Loucy (cell line): ENCODE measurements around the gene PTPRT.

Source experiments
- H2AFZ ChIP-seq: fragments of 200-600 bp; sonication (generic); 2 replicates; pipeline ENCODE4 v1.6.0; 2016; ENCODE audit warnings: antibody characterized with exemption, mild to moderate bottlenecking, low read length, moderate library complexity
- H3F3A ChIP-seq: fragments of 200-600 bp; 2 replicates; pipeline ENCODE4 v1.6.0; 2016; ENCODE audit warnings: antibody characterized with exemption, low read depth, mild to moderate bottlenecking
- H3K27me3 ChIP-seq: fragments of 200-600 bp; sonication (generic); 2 replicates; pipeline ENCODE4 v1.6.1; 2014; ENCODE audit warnings: low read length, mild to moderate bottlenecking; ENCODE audit not compliant: insufficient read depth, poor library complexity, severe bottlenecking
- H3K36me3 ChIP-seq: fragments of 200-600 bp; sonication (generic); 2 replicates; pipeline ENCODE4 v1.6.1; 2016; ENCODE audit warnings: low read length; ENCODE audit not compliant: insufficient read depth
- H3K4me1 ChIP-seq: fragments of 200-600 bp; sonication (generic); 2 replicates; pipeline ENCODE4 v1.5.1; 2014; ENCODE audit warnings: low read length, mild to moderate bottlenecking; ENCODE audit not compliant: insufficient read depth, poor library complexity, severe bottlenecking
- H3K4me2 ChIP-seq: fragments of 200-600 bp; sonication (generic); 2 replicates; pipeline ENCODE4 v1.6.0; 2014; ENCODE audit warnings: antibody characterized with exemption, low read length, low read depth, mild to moderate bottlenecking; ENCODE audit not compliant: poor library complexity, severe bottlenecking
- H3K4me3 ChIP-seq: fragments of 200-600 bp; sonication (generic); 2 replicates; pipeline ENCODE4 v1.5.1; 2014; ENCODE audit warnings: low read length, mild to moderate bottlenecking, mixed read lengths; ENCODE audit not compliant: poor library complexity, severe bottlenecking
- H3K79me2 ChIP-seq: fragments of 200-600 bp; sonication (generic); 2 replicates; pipeline ENCODE4 v1.6.1; 2014; ENCODE audit warnings: low read length; ENCODE audit not compliant: insufficient read depth
- H3K9ac ChIP-seq: fragments of 200-600 bp; sonication (generic); 2 replicates; pipeline ENCODE4 v1.6.0; 2014; ENCODE audit warnings: mild to moderate bottlenecking, low read depth, low read length, moderate library complexity; ENCODE audit not compliant: poor library complexity, severe bottlenecking
- H3K9me2 ChIP-seq: fragments of 200-600 bp; sonication (generic); replicated peaks from 2 replicates; pipeline ENCODE4 v1.6.1; 2016; ENCODE audit warnings: low read depth, low read length, mixed read lengths
- H3K9me3 ChIP-seq: fragments of 200-600 bp; sonication (generic); 2 replicates; pipeline ENCODE4 v1.6.1; 2014; ENCODE audit warnings: mild to moderate bottlenecking, antibody characterized with exemption, low read length, low read depth; ENCODE audit not compliant: insufficient read depth
- H4K20me1 ChIP-seq: fragments of 200-600 bp; sonication (generic); 2 replicates; pipeline ENCODE4 v1.6.0; 2014; ENCODE audit warnings: antibody characterized with exemption, low read length, mild to moderate bottlenecking; ENCODE audit not compliant: insufficient read depth, poor library complexity, severe bottlenecking
- EZH2phosphoT487 ChIP-seq: fragments of 200-600 bp; IDR thresholded peaks from 2 replicates; pipeline ENCODE4 v1.6.1; 2018; ENCODE audit warnings: antibody characterized with exemption, mild to moderate bottlenecking, moderate library complexity, borderline replicate concordance
- TF ChIP-seq, protein P1 (sequence below): fragments of 200-600 bp; sonication (generic); conservative IDR thresholded peaks from 2 replicates; pipeline ENCODE4 v1.5.1; 2014; ENCODE audit warnings: mild to moderate bottlenecking, antibody characterized with exemption, low read length

The PTPRT gene

DNA sequence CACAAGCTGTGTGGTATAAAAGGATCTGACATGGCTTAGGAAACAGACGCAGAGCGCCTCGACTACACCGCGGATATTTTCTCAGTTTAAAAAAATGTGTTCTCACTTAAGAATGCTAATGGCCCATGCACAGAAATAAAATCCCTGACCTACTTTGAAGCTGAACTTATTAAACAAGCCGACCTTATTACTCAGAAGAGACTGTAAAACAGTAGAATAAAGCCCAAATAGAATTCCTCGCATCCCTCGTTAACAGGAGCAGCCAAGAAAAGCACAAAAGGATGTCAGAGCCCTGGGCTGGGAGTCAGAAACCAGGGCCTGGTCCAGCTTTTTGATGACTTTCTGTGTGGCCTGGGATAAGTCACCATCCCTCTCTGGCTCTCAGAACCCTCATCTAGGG lies 489.3 kb downstream of the PTPRT start:
- Histone ChIP-seq H3K79me2 (no peaks in the 10 kb centered on the region), H3K4me3 (no peak overlapping the region), H4K20me1 (no peaks in the 10 kb centered on the region), H3K4me1 (no peaks in the 10 kb centered on the region), H3K9me3 (no peaks in the 10 kb centered on the region), H3K4me2 (no peak overlapping the region), H3K9ac (no peak overlapping the region), H2AFZ (no peak overlapping the region), H3K36me3 (no peaks in the 10 kb centered on the region), H3K9me2 (no peaks in the 10 kb centered on the region), H3F3A (no peaks in the 10 kb centered on the region), H3K27me3 (no peaks in the 10 kb centered on the region)
- TF ChIP-seq, protein P1, sequence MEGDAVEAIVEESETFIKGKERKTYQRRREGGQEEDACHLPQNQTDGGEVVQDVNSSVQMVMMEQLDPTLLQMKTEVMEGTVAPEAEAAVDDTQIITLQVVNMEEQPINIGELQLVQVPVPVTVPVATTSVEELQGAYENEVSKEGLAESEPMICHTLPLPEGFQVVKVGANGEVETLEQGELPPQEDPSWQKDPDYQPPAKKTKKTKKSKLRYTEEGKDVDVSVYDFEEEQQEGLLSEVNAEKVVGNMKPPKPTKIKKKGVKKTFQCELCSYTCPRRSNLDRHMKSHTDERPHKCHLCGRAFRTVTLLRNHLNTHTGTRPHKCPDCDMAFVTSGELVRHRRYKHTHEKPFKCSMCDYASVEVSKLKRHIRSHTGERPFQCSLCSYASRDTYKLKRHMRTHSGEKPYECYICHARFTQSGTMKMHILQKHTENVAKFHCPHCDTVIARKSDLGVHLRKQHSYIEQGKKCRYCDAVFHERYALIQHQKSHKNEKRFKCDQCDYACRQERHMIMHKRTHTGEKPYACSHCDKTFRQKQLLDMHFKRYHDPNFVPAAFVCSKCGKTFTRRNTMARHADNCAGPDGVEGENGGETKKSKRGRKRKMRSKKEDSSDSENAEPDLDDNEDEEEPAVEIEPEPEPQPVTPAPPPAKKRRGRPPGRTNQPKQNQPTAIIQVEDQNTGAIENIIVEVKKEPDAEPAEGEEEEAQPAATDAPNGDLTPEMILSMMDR = no peak
- TF ChIP-seq EZH2phosphoT487 = no peak

DNA sequence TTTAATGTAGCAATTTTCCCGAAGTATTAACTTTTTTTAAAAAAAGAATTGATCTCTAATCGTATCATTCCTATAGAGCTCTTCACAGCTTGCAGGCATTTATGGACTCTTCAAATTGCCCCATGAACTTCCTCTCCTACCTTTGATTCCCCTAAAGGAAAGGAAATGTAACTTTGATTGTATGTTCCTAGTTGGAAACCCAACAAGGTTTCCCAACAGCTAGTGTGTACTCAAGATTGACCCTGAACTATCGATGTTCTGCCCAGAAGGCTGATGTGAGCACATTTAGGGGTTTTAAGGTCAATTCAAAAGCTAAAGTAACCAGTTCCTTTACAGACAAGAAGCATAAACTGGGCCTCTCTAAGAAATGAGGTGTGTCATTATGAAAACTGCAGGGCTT lies 491.7 kb downstream of the PTPRT start:
- Histone ChIP-seq H3K9me3 (no peaks in the 10 kb centered on the region), H3F3A (no peaks in the 10 kb centered on the region), H4K20me1 (no peaks in the 10 kb centered on the region), H3K4me2 (no peak overlapping the region), H3K4me1 (no peaks in the 10 kb centered on the region), H3K9me2 (no peaks in the 10 kb centered on the region), H3K27me3 (no peaks in the 10 kb centered on the region), H3K36me3 (no peaks in the 10 kb centered on the region), H3K79me2 (no peaks in the 10 kb centered on the region), H2AFZ (no peak overlapping the region), H3K9ac (no peak overlapping the region), H3K4me3 (no peak overlapping the region)
- no peak for TF ChIP-seq EZH2phosphoT487
- TF ChIP-seq, protein P1 = no peak

DNA sequence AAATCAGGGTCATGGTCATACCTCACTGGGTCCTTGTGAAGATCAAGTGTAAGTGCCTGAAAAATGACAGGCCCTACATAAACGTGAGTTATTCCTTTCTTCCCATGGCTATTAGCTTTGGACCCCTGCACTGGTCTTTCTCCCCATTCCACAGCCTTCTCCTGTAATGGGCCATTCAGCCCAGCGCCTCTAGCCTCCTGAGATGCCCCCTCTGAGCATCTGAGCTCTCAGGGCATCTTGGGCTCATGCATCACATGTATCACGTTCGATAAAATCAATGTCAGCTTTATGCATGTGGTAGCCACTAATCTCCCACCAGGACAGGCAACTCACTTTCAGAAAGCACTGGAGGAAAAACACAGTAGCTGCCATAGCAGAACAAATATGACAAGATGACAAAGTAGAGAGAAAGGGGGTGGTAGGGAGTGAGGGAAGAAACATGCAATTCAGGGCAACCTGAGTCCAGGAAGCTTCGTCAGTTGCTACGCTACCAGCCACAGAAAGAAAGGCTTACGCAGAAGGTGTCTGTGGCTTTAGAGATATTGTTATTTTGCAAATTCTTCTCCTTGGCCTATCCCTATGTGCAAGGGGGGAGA lies 498.8 kb downstream of the PTPRT start:
- TF ChIP-seq, protein P1 = no peak
- TF ChIP-seq EZH2phosphoT487 = no peak
- H3K27me3 ChIP-seq = no peaks in the 10 kb centered on the region
- H3K9me3 ChIP-seq = no peaks in the 10 kb centered on the region; the same call in 1 of the 2 replicates
- H3F3A ChIP-seq = no peaks in the 10 kb centered on the region
- no peaks in the 10 kb centered on the region for H3K9me2 ChIP-seq
- no peak overlapping the region for H2AFZ ChIP-seq
- no peaks in the 10 kb centered on the region for H4K20me1 ChIP-seq
- no peak overlapping the region for H3K9ac ChIP-seq
- no peaks in the 10 kb centered on the region for H3K36me3 ChIP-seq
- no peaks in the 10 kb centered on the region for H3K4me1 ChIP-seq
- H3K4me2 ChIP-seq = no peak overlapping the region
- no peaks in the 10 kb centered on the region for H3K79me2 ChIP-seq
- H3K4me3 ChIP-seq = no peak overlapping the region
